Measurements from ENCODE around the gene CD9. TPM values are rescaled to one million over a fixed set of nuclear protein-coding genes. Genes with fewer than 3 reads are reported as not detected.

The CD9 gene
- total and polyA plus RNA-seq, 2 of the 8 experiments (the other 6 are each of a cell fraction or from before 2014, with no cell fraction given) = 168 to 319 TPM

DNA sequence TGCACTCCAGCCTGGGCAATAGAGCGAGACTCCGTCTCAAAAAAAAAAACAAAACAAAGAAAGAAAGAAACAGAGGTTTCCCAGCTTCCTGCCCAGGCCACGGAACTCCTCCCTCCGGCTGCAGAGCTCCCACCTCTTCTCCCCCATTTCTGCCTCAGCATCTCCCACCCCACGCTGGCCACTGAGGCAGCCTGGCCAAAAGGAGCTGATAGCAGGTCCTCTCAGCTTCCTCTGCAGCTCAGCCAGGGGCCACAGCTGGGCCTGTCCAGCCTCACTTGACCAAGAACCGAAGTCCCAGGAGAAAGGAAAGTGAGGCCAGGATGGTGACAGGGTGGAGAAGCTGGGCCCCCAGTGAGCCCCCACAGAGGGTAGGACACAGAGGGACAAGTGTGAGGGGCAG lies 33.4 kb upstream of the CD9 start:
- Histone ChIP-seq H3K36me3 (ENCODE audit: control insufficient read depth in 2 of 4, insufficient read depth in 4 of 4, low read length in 3 of 4) (no peaks in the 10 kb centered on the region), H3K4me2 (ENCODE audit: insufficient read depth in 1 of 2, low read depth in 2 of 2, low read length in 2 of 2) (no peak overlapping the region), H3K56ac (replicated peaks; ENCODE audit: insufficient read length, low read depth, low read length) (no peak overlapping the region), H4K5ac (ENCODE audit: insufficient read length, low read depth, low read length) (no peak overlapping the region), H4K8ac (ENCODE audit: extremely low read depth, insufficient read depth, low read length) (no peak overlapping the region; the same call in 1 of the 2 replicates), H3K27me3 (replicated peaks in 1 of 4; ENCODE audit: control insufficient read depth in 3 of 4, extremely low read depth in 1 of 4, insufficient read depth in 3 of 4, low read length in 3 of 4) (no peaks in the 10 kb centered on the region), H3K4me3 (ENCODE audit: extremely low read depth in 1 of 4, insufficient read depth in 2 of 4, low read depth in 3 of 4, low read length in 4 of 4) (no peak overlapping the region), H2BK20ac (ENCODE audit: low read length) (no peak overlapping the region), H3K23ac (ENCODE audit: insufficient read length) (no peak overlapping the region), H3K4ac (replicated peaks; ENCODE audit: insufficient read length, low read depth, low read length) (no peak overlapping the region), H3K14ac (ENCODE audit: insufficient read length) (no peak overlapping the region), H3K18ac (ENCODE audit: extremely low read depth, low read length) (no peak overlapping the region), H3K23me2 (ENCODE audit: low read depth, low read length) (no peaks in the 10 kb centered on the region), H4K91ac (replicated peaks; ENCODE audit: insufficient read length, low read length) (no peak overlapping the region), H2BK120ac (replicated peaks; ENCODE audit: low read depth, low read length) (no peak overlapping the region), H2BK5ac (ENCODE audit: low read depth, low read length) (no peak overlapping the region), H2BK12ac (ENCODE audit: low read depth, low read length) (no peak overlapping the region), H4K20me1 (replicated peaks in 1 of 2; ENCODE audit: control insufficient read depth in 1 of 2, insufficient read depth in 2 of 2, low read length in 2 of 2) (no peaks in the 10 kb centered on the region), H2AFZ (ENCODE audit: low read length) (no peak overlapping the region), H3K9me3 (ENCODE audit: insufficient read depth in 2 of 2, low read depth in 1 of 2, low read length in 1 of 2) (no peaks in the 10 kb centered on the region), H3K9ac (replicated peaks in 1 of 4; ENCODE audit: extremely low read depth in 1 of 4, low read depth in 3 of 4, low read length in 3 of 4) (no peak overlapping the region), H2BK15ac (ENCODE audit: low read length) (no peak overlapping the region), H3K4me1 (replicated peaks in 1 of 4; ENCODE audit: control insufficient read depth in 3 of 4, insufficient read depth in 4 of 4, low read length in 3 of 4) (no peaks in the 10 kb centered on the region), H3K79me2 (ENCODE audit: control insufficient read depth in 1 of 2, insufficient read depth in 2 of 2, low read length in 2 of 2) (no peaks in the 10 kb centered on the region), H3K79me1 (ENCODE audit: low read depth, low read length) (no peaks in the 10 kb centered on the region), H2AK5ac (ENCODE audit: low read depth, low read length) (no peak overlapping the region), H3K27ac (ENCODE audit: low read depth, low read length) (no peak overlapping the region)
- ChIA-PET POLR2A (ENCODE audit: partially characterized antibody) (no interaction called here), CTCF (ENCODE audit: partially characterized antibody) (interaction anchor here (0.5 to 2.4 kb wide), 5 partner anchors 27 to 728 kb away, joined by 3 to 7 read pairs (median 3); no protein-coding TSS in a partner anchor)
- TF ChIP-seq KDM4A (IDR thresholded peaks at IDR 0.05; ENCODE audit: low read depth, low read length, severe bottlenecking) (no peak), SP1 (IDR thresholded peaks at IDR 0.05; ENCODE audit: low read depth, low read length) (no peak), POLR2AphosphoS5 (IDR thresholded peaks at IDR 0.05; ENCODE audit: low read depth, low read length) (no peak), FOSL1 (IDR thresholded peaks at IDR 0.05; ENCODE audit: insufficient read depth, low read depth, low read length) (no peak)
- TF ChIP-seq, protein P1, sequence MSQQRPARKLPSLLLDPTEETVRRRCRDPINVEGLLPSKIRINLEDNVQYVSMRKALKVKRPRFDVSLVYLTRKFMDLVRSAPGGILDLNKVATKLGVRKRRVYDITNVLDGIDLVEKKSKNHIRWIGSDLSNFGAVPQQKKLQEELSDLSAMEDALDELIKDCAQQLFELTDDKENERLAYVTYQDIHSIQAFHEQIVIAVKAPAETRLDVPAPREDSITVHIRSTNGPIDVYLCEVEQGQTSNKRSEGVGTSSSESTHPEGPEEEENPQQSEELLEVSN (IDR thresholded peaks at IDR 0.05) = no peak
- WGBS, 2 experiments (ENCODE audit: extremely low coverage in 1 of 2, insufficient coverage in 1 of 2, insufficient read length in 1 of 2, insufficient replicate concordance in 2 of 2, low coverage in 1 of 2, low lambda C conversion rate in 2 of 2, missing lambda C conversion rate in 1 of 2) = 89% methylated on average over 6 of the region's 6 CpGs; no CpG with 5 or more reads in 1 of the 2 experiments
- DNase-seq (ENCODE audit: low read depth in 1 of 2, low spot score in 2 of 2) (no peak), FAIRE-seq (no peak)

Measured in H1 (cell line).